Endothelial cell of coronary artery (primary cell): Measurements from ENCODE around the gene SYT10. TPM values are rescaled to one million over a fixed set of nuclear protein-coding genes. Genes with fewer than 3 reads are reported as not detected.

Experiments used
- total RNA-seq: library from RNA; depleted of rRNA; stranded (reverse); fragments of >200 nt; gene quantifications from 2 replicates; pipeline ENCODE4 v1.2.3, GENCODE V29; 2014

Gene SYT10, protein sequence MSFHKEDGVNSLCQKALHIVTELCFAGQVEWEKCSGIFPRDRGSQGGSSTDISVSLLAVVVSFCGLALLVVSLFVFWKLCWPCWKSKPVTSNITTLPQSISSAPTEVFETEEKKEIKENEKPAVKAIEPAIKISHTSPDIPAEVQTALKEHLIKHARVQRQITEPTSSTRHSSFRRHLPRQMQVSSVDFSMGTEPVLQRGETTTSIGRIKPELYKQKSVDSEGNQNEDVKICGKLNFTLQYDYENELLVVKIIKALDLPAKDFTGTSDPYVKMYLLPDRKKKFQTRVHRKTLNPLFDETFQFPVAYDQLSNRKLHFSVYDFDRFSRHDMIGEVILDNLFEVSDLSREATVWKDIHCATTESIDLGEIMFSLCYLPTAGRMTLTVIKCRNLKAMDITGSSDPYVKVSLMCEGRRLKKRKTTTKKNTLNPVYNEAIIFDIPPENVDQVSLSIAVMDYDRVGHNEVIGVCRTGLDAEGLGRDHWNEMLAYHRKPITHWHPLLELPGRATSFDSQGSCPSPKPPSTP
- total RNA-seq, result not detected in 2 replicates

DNA sequence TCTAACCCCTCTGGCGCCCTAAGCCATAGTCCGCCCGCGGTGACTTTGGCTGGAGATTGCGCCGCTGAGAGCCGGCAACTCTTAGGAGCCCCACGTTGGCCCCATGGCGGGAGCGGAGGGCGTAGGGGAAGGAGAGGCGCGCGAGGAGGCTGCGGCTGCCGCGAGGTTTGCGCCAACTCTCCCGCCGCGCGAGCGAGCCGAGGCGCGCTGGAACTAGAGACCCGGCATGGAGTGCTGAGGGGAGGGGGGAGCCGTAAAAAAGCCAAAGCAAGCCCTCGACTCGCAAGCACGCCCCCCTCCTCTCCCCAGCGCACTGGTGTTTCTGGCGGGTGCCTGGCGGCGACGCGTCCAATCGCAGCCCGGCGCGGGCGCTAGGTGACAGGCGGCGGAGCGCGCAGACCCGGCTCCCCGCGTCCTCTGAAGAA, at the start of gene SYT10:
Gene SYT10 (minus strand): TSS at position 233 of the 425 bp plus-strand sequence. CDS start 297 bp downstream, outside the sequence.

